HG02852 (cell line): Measurements from ENCODE around the gene RSPH6A.
"Not testable (repeated sequence)": the region's sequence is repeated elsewhere in the genome, so short reads cannot be mapped to it uniquely, and the experiment has no call there.

ENCODE experiments used
- ATAC-seq: cut with Tn5 transposase; IDR thresholded peaks from one replicate; pipeline ENCODE4 v1.9.1; 2021; ENCODE audit warnings: mild to moderate bottlenecking, moderate library complexity; ENCODE audit not compliant: unreplicated experiment

Gene RSPH6A

GRCh38 chr19:45767410-45767880, 47.7 kb downstream of the RSPH6A start:
- ATAC-seq = no peak

GRCh38 chr19:45766869-45767346, 48.2 kb downstream of the RSPH6A start:
- ATAC-seq = no peak

- ATAC-seq = no peak
Measured at GRCh38 chr19:45766296-45766868, 48.7 kb downstream of the RSPH6A start.

- ATAC-seq = no peak
Measured at GRCh38 chr19:45765702-45766295, 49.3 kb downstream of the RSPH6A start.

GRCh38 chr19:45764945-45765701, 50.0 kb downstream of the RSPH6A start:
- no peak for ATAC-seq

- no peak for ATAC-seq
Measured at GRCh38 chr19:45764475-45764874, 50.6 kb downstream of the RSPH6A start.

- ATAC-seq = no peak
Measured at GRCh38 chr19:45763691-45764294, 51.3 kb downstream of the RSPH6A start.

GRCh38 chr19:45762870-45763631, 52.1 kb downstream of the RSPH6A start:
- no peak for ATAC-seq

GRCh38 chr19:45761714-45762113, 53.4 kb downstream of the RSPH6A start:
- no peak for ATAC-seq

- no peak for ATAC-seq
Measured at GRCh38 chr19:45758921-45759320, 56.2 kb downstream of the RSPH6A start.

GRCh38 chr19:45757695-45758094, 57.4 kb downstream of the RSPH6A start:
- no peak for ATAC-seq

GRCh38 chr19:45754323-45754722, 60.8 kb downstream of the RSPH6A start:
- no peak for ATAC-seq

GRCh38 chr19:45753548-45753947, 61.6 kb downstream of the RSPH6A start:
- ATAC-seq = no peak

- no peak for ATAC-seq
Measured at GRCh38 chr19:45752639-45753038, 62.5 kb downstream of the RSPH6A start.

- not testable (repeated sequence) for ATAC-seq
Measured at GRCh38 chr19:45751483-45751882, 63.6 kb downstream of the RSPH6A start.

GRCh38 chr19:45747513-45747912, 67.6 kb downstream of the RSPH6A start:
- ATAC-seq = no peak

- no peak for ATAC-seq
Measured at GRCh38 chr19:45746866-45747265, 68.2 kb downstream of the RSPH6A start.
